Measurements from ENCODE around the gene DSTYK.

The DSTYK gene

GRCh38 chr1:205216588-205216987 lies 5.1 kb upstream of the DSTYK start:
- FAIRE-seq (no peak), DNase-seq (ENCODE audit: insufficient read length, low spot score) (no peak)
- TF ChIP-seq CTCF (IDR thresholded peaks at IDR 0.05; ENCODE audit: insufficient read depth, missing control alignments), result no peak

- DNase-seq (ENCODE audit: insufficient read length, low spot score) (no peak), FAIRE-seq (no peak)
- TF ChIP-seq CTCF (IDR thresholded peaks at IDR 0.05; ENCODE audit: insufficient read depth, missing control alignments), result no peak
These were observed 3.3 kb upstream of the DSTYK start for GRCh38 chr1:205214756-205215155.

DNA sequence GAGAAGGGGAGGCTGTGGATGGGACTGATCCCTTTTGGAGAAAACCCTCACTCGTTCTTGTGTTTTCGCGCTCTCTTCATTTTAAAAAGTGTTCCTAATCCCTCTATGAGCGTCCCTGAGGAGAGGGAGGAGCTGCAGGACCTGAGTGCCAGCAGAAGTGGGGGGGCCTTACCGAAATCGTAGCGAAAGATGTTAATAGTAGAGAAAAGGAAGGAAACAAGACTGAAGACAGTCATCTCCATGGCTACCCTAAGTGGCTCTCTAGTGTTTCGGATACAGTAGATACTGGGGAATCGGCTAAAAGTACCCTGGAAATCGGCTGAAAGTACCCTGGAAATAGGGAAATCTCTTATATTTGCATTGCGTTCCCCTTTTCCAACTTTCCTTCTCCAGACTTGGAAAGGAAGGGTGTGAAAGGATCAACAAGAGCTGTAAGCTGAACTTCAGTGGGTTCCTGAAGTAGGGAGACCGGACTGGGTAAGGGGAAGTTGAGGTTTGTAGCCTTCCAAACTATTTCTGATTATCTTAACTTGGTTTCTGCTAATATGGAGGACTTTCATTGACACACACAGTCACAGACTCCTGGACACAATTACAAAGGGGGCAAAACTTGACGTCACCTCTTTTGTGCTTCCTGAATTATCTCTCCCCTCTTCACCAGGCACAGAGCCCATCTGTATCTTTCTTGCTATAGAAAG lies 486 bp upstream of the DSTYK start:
- no peak for TF ChIP-seq CTCF (IDR thresholded peaks at IDR 0.05; ENCODE audit: insufficient read depth, missing control alignments)
- no peak for FAIRE-seq
- DNase-seq (ENCODE audit: insufficient read length, low spot score), result no peak

- peak; percentile 60 for DNase-seq (ENCODE audit: insufficient read length, low spot score)
- FAIRE-seq, result no peak
These were observed 740 bp downstream of the DSTYK start for GRCh38 chr1:205210756-205211168.

GRCh38 chr1:205208811-205209210 lies 2.7 kb downstream of the DSTYK start:
- DNase-seq (ENCODE audit: insufficient read length, low spot score), result no peak
- no peak for TF ChIP-seq CTCF (IDR thresholded peaks at IDR 0.05; ENCODE audit: insufficient read depth, missing control alignments)
- FAIRE-seq, result no peak

More at GRCh38 chr1:205210756-205211168, 740 bp downstream of the DSTYK start:
- no peak for TF ChIP-seq CTCF (IDR thresholded peaks at IDR 0.05; ENCODE audit: insufficient read depth, missing control alignments)

DNA sequence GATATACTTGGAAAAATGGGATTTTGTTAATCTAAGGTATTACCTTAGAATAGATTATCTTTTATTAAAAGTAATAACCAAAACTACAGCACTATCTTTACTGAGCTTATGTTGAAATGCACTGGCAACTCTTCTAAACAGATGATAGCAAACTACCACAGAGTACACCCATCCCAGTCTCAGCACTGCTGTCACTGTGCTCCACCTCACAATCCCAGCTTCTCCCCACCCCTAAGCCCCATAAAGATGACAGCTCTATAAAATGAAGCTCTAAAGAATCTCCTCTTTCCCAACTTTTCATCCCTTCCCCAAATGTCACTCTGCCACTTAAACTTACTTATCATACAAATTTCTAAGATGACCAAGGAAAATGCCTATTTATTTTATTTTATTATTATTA lies 6.4 kb downstream of the DSTYK start:
- no peak for TF ChIP-seq CTCF (IDR thresholded peaks at IDR 0.05; ENCODE audit: insufficient read depth, missing control alignments)
- FAIRE-seq (no peak), DNase-seq (ENCODE audit: insufficient read length, low spot score) (no peak)

DNA sequence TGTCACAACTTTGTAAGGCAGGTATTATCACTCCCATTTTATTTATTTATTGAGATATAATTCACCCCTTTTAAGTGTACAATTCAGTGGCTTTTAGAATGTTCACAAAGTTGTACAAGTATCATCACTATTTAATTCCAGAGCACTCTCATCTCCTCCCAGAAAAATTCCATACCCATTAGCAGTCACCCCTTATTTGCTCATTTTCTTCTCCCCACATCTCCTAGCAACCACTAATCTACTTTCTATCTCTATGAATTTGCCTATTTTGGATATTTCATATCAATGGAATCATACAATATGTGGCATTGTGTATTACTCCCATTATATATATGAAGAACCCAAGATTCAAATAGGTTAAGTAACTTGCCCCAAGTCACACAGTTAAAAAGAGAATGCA lies 7.0 kb downstream of the DSTYK start:
- no peak for FAIRE-seq
- no peak for TF ChIP-seq CTCF (IDR thresholded peaks at IDR 0.05; ENCODE audit: insufficient read depth, missing control alignments)
- no peak for DNase-seq (ENCODE audit: insufficient read length, low spot score)

Data from D721Med (cell line).